ENCODE measurements around the gene AKAP9.

DNA sequence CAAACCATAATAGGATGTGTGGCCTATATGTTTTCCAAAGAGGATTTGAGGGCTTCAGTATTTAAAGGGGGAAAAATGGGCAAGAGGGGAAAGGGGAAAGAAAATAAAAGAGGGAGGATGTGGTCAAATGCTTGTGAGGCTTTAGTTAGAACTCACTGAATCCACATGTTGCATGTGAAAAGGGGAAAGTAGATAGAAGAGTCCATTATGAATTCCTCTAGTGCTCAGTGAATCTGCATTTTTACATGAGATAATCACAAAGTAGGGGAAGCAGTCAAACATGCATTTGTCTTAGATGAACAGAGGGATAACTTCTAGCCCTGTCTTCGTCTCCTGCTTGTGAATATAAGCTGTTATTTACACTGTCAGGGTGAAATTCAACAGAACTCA is 24.6 kb upstream of the AKAP9 start:
- no peak for TF ChIP-seq POLR2A (IDR thresholded peaks at IDR 0.05; ENCODE audit: low read length)
- no peak for TF ChIP-seq GATA1 (IDR thresholded peaks at IDR 0.05; ENCODE audit: low read depth, low read length)

Data from erythroblast (primary cell).